Choroid plexus epithelial cell (primary cell): ENCODE results near the gene TMEM80.

Experiments
- DNase-seq: peaks from one replicate; pipeline ENCODE4 v3.0.0-alpha.2; 2010; ENCODE audit warnings: low read depth
- H3K4me3 ChIP-seq: 2 replicates; pipeline ENCODE4 v1.5.1; 2011; ENCODE audit warnings: low read depth, mild to moderate bottlenecking, control low read depth, low read length, moderate library complexity
- TF ChIP-seq, protein P1 (sequence below): conservative IDR thresholded peaks from 2 replicates; pipeline ENCODE4 v1.5.1; 2011; ENCODE audit warnings: low read depth, mild to moderate bottlenecking, control low read depth, inconsistent platforms, low read length, moderate library complexity

TMEM80 gene

DNA sequence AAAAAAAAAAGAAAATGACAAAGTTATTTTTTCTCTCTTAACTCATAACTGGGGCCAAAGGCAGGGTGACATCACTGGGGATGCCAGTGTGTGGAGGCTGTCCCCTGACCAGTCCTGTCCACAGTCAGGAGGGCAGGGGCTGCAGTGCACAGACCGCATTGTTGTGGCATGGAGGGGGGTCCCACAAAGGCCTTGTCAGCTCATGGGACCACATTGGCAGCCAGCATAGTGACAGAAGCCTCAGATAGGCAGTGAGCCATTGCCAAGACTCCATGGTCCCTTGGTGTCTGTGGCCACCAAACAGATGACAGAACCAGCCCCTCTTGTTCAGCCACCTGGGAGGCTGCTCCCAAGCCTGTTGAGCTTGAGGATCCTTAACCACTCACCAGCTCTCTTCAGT lies 4.1 kb downstream of the TMEM80 start:
- no peak for DNase-seq
- TF ChIP-seq, protein P1, sequence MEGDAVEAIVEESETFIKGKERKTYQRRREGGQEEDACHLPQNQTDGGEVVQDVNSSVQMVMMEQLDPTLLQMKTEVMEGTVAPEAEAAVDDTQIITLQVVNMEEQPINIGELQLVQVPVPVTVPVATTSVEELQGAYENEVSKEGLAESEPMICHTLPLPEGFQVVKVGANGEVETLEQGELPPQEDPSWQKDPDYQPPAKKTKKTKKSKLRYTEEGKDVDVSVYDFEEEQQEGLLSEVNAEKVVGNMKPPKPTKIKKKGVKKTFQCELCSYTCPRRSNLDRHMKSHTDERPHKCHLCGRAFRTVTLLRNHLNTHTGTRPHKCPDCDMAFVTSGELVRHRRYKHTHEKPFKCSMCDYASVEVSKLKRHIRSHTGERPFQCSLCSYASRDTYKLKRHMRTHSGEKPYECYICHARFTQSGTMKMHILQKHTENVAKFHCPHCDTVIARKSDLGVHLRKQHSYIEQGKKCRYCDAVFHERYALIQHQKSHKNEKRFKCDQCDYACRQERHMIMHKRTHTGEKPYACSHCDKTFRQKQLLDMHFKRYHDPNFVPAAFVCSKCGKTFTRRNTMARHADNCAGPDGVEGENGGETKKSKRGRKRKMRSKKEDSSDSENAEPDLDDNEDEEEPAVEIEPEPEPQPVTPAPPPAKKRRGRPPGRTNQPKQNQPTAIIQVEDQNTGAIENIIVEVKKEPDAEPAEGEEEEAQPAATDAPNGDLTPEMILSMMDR, result no peak
- no peak overlapping the region for H3K4me3 ChIP-seq

DNA sequence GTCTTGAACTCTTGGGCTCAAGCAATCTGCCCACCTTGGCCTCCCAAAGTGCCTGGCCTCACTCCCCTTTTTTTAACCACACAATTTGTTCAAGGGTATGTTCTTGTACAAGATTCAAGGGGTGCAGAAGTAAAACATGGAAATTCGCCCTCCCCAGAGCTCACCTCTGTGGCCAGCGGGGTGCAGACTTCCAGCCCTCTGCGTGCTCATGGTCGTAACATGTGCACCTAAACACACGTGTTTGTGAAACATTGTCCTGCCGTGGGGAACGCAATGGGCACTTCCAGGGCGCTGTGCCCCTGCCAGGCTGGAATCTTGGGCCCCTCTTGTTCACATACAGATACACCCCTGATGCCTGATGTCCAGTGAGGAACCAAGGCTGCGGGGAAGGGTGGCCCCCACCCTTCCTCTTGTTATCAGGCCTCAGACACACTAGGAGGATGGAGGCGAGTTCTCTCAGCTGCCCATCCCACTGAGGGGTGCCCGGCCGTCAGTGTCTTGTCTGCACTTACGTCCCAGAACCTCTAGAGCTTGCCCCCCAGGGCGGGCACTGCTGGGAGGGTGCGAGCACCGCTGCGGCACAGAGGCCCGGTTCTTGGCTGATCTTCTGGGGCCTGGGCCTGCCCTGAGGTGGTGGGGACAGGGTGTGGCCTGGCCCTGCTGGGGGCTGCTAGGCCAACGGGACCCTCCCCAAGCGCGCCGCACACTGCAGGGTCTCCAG lies 6.3 kb downstream of the TMEM80 start:
- TF ChIP-seq, protein P1, result no peak
- H3K4me3 ChIP-seq, result no peak overlapping the region
- no peak for DNase-seq

- H3K4me3 ChIP-seq, result no peak overlapping the region
- TF ChIP-seq, protein P1, result no peak
- no peak for DNase-seq
These were observed 7.1 kb downstream of the TMEM80 start for GRCh38 chr11:702462-703461.

DNA sequence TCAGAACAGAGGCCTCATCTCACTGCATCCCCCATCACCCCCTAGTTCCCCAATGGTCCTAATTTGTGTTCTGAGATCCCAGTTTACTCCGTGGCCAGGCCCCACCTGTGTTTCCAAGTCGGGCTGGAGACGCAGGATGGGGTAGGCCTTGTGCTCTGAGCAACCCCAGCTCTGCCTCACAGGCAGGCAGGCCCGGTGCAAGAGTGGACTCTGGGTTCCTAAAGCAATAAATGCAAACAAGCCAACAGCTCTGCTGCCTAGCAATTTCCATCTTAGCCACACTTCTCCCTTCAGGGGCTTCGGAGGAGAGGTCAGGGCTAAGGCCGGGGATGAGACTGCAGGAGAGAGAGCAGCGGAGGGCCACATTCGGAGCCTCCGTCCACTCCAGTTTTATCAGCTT lies 7.9 kb downstream of the TMEM80 start:
- TF ChIP-seq, protein P1, result no peak
- no peak overlapping the region for H3K4me3 ChIP-seq
- no peak for DNase-seq

GRCh38 chr11:704228-704674 lies 8.6 kb downstream of the TMEM80 start:
- H3K4me3 ChIP-seq, result no peak overlapping the region
- TF ChIP-seq, protein P1, result no peak
- DNase-seq, result no peak

DNA sequence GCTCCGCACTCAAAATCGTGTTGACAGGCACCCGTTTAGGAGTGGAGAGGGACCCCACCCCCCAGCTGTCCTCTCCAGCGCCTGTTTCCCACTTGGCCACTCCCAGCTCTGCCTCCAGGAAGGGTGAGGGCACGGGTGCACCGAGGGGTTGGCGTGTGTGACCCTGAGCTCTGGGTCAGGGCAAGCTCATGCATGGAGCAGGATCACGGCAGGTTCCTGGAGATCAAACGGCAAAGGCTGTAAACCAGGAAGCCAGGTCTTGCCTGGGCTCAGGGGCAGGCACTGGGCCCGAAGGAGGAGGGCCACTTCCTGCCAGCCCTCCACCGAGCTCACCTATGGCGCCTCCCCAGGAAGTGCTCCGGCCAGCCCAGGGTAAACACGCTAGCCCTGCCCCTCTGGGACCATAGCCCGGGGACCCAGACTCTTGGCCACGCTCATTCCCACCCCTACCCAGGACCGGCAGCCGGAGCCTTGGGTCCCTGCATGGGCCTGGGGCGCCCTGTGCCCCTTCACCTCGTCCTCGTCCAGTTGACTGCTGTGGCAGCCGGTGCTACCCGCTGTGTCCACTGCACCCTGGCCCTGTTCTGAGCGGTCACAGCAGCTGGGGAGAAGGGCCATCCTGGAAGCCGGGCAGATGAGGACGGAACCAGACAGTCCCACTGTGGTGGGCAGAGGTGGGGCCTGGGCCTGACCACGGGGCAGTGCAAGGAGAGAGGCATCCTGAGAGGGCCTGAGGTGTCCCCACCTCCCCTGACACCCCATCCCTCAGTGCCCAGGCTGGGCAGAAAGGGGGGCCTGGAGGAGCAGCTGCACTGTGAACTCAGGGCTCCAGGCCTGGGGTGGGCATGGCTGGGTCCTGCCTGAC lies 9.4 kb downstream of the TMEM80 start:
- no peak for DNase-seq
- H3K4me3 ChIP-seq, result no peak overlapping the region
- TF ChIP-seq, protein P1, result no peak
